GM12865 (cell line): ENCODE results near the gene CAB39.

Experiments used
- DNase-seq: peaks from one replicate; pipeline ENCODE4 v3.0.0; 2010; ENCODE audit warnings: low read depth
- H3K4me3 ChIP-seq: 2 replicates; pipeline ENCODE4 v1.5.1; 2011; ENCODE audit warnings: mild to moderate bottlenecking, low read depth, low read length, control low read depth
- CTCF ChIP-seq: IDR thresholded peaks from 2 replicates; pipeline ENCODE4 v1.5.1; 2011; ENCODE audit warnings: low read length, control low read depth, low read depth, inconsistent platforms; ENCODE audit not compliant: insufficient read depth; ENCODE audit errors: missing control alignments

The CAB39 gene

GRCh38 chr2:230711224-230711623, 1.4 kb upstream of the CAB39 start:
- no peak overlapping the region for H3K4me3 ChIP-seq
- no peak for DNase-seq
- TF ChIP-seq CTCF = no peak

GRCh38 chr2:230713331-230714135, 891 bp downstream of the CAB39 start:
- H3K4me3 ChIP-seq = peak overlapping the region; percentile 88
- DNase-seq = peak; percentile 51
- no peak for TF ChIP-seq CTCF

- peak overlapping the region; percentile 88 for H3K4me3 ChIP-seq
- DNase-seq = peak; percentile 60
- no peak for TF ChIP-seq CTCF
Observed at GRCh38 chr2:230714136-230714480, 1.5 kb downstream of the CAB39 start.

GRCh38 chr2:230715201-230715600, 2.6 kb downstream of the CAB39 start:
- TF ChIP-seq CTCF = no peak
- peak overlapping the region; percentile 88 for H3K4me3 ChIP-seq
- DNase-seq = no peak

GRCh38 chr2:230716588-230716987, 3.9 kb downstream of the CAB39 start:
- TF ChIP-seq CTCF = no peak

GRCh38 chr2:230717600-230717999, 5.0 kb downstream of the CAB39 start:
- peak overlapping the region; percentile 20 for H3K4me3 ChIP-seq
- no peak for TF ChIP-seq CTCF
- peak; percentile 30 for DNase-seq

More at GRCh38 chr2:230716588-230716987, 3.9 kb downstream of the CAB39 start:
- no peak overlapping the region for H3K4me3 ChIP-seq
- DNase-seq = no peak

GRCh38 chr2:230719340-230719739, 6.7 kb downstream of the CAB39 start:
- no peak overlapping the region for H3K4me3 ChIP-seq
- no peak for TF ChIP-seq CTCF

More at GRCh38 chr2:230719340-230719739, 6.7 kb downstream of the CAB39 start:
- no peak for DNase-seq
